ENCODE measurements around the gene CXCL5. TPM values are rescaled to one million over a fixed set of nuclear protein-coding genes. Genes with fewer than 3 reads are reported as not detected.

Gene CXCL5
- total and polyA plus RNA-seq, 2 of the 4 experiments (the other 2 are of a cell fraction), result 0.14 TPM; not detected in 1

- H4K5ac ChIP-seq (ENCODE audit: low read depth, low read length), result no peak overlapping the region
- H4K8ac ChIP-seq (ENCODE audit: low read depth in 2 of 2, low read length in 2 of 2), result no peak overlapping the region
- H3K23ac ChIP-seq (ENCODE audit: low read depth, low read length), result no peak overlapping the region
- H2BK120ac ChIP-seq (ENCODE audit: low read depth, low read length), result no peak overlapping the region
- no peak overlapping the region for H3K18ac ChIP-seq (ENCODE audit: low read depth, low read length)
- no peak overlapping the region for H2AK5ac ChIP-seq (ENCODE audit: low read depth, low read length)
- H3K4me2 ChIP-seq (ENCODE audit: low read depth, low read length), result no peak overlapping the region
- H3K14ac ChIP-seq (replicated peaks; ENCODE audit: low read depth, low read length), result no peak overlapping the region
- no peak overlapping the region for H3K9ac ChIP-seq (ENCODE audit: low read depth, low read length)
- no peak overlapping the region for H3K4me3 ChIP-seq (ENCODE audit: insufficient read depth, low read depth, low read length)
- no peak overlapping the region for H2BK15ac ChIP-seq (ENCODE audit: low read depth, low read length)
- H2BK20ac ChIP-seq (ENCODE audit: low read depth, low read length), result no peak overlapping the region
- DNase-seq (no peak), ATAC-seq (ENCODE audit: low read depth) (no peak)
- H3K36me3 ChIP-seq (ENCODE audit: control insufficient read depth, insufficient read depth, low read length), result no peaks in the 10 kb centered on the region
- no peaks in the 10 kb centered on the region for H3K79me1 ChIP-seq (ENCODE audit: low read depth in 1 of 2, low read length in 2 of 2)
- intact Hi-C loops (cut with micrococcal nuclease), result no loop called here
- H3K4me1 ChIP-seq (ENCODE audit: control insufficient read depth, insufficient read depth, low read length), result no peaks in the 10 kb centered on the region
- POLR2A ChIA-PET (ENCODE audit: unreplicated experiment), result no interaction called here
- H4K20me1 ChIP-seq (ENCODE audit: insufficient read depth, low read length), result no peaks in the 10 kb centered on the region
- H3K4ac ChIP-seq (ENCODE audit: low read depth, low read length), result no peak overlapping the region
- in situ Hi-C loops (cut with MboI; ENCODE audit: low sequenced_read_pairs), result no loop called here
- H3K56ac ChIP-seq (ENCODE audit: extremely low read depth, insufficient read depth, low read length), result no peak overlapping the region
- CTCF ChIA-PET, result no interaction called here
- H3K9me1 ChIP-seq (ENCODE audit: insufficient read depth, low read length), result no peaks in the 10 kb centered on the region; the same call in 1 of the 2 replicates
- H3K27me3 ChIP-seq (ENCODE audit: control insufficient read depth, insufficient read depth, low read length), result peaks cover 10% of the 10 kb centered on the region
- no peak overlapping the region for H2AFZ ChIP-seq (replicated peaks; ENCODE audit: low read length, poor library complexity)
- no TSS peak for BruUV-seq (replicated peaks)
- dilution Hi-C loops (cut with HindIII; ENCODE audit: low sequenced_read_pairs, unreplicated experiment), result no loop called here
- no peak overlapping the region for H2AK9ac ChIP-seq (replicated peaks; ENCODE audit: low read depth, low read length, poor library complexity)
- no peak overlapping the region for H4K91ac ChIP-seq (ENCODE audit: insufficient read depth, low read depth, low read length)
- no peaks in the 10 kb centered on the region for H3K9me3 ChIP-seq (ENCODE audit: control insufficient read depth, insufficient read depth, low read length)
- no peak overlapping the region for H2BK5ac ChIP-seq (ENCODE audit: low read depth, low read length, poor library complexity, severe bottlenecking)
- H3K27ac ChIP-seq (ENCODE audit: insufficient read depth, low read length), result no peak overlapping the region
- WGBS, 2 experiments (ENCODE audit: extremely low coverage in 2 of 2, insufficient read length in 1 of 2), result no CpG with 5 or more reads among the region's 1 CpG
- TF ChIP-seq ELK1 (IDR thresholded peaks at IDR 0.05; ENCODE audit: borderline replicate concordance, low read depth, low read length) (no peak), POLR2A (IDR thresholded peaks at IDR 0.05; ENCODE audit: low read depth, low read length) (no peak), CEBPB (IDR thresholded peaks at IDR 0.05; ENCODE audit: low read depth, low read length) (no peak)
Observed at GRCh38 chr4:73991742-73992000, 6.8 kb downstream of the CXCL5 start.
